ENCODE data around the gene USP34. TPM values are rescaled to one million over a fixed set of nuclear protein-coding genes. Genes with fewer than 3 reads are reported as not detected.

USP34 gene
- total RNA-seq, 4 donors from 2014 or later, result 49.5 to 129 (median 84.9) TPM

GRCh38 chr2:61187085-61187484 is 283.8 kb downstream of the USP34 start:
- intact Hi-C loops (cut with DNase I), result no loop called here
- peaks cover 12 to 100% (median 20%) of the 10 kb centered on the region in 3 donors for H3K36me3 ChIP-seq

GRCh38 chr2:61185231-61185728 is 285.6 kb downstream of the USP34 start:
- intact Hi-C loops (cut with DNase I), result no loop called here
- no peak for DNase-seq
- no peak for TF ChIP-seq POLR2A (IDR thresholded peaks at IDR 0.05)
- TF ChIP-seq CTCF (IDR thresholded peaks at IDR 0.05), result no peak
- H3K27ac ChIP-seq, result no peak overlapping the region
- no peaks in the 10 kb centered on the region for H3K9me3 ChIP-seq
- H3K36me3 ChIP-seq, result peaks cover 12 to 100% (median 20%) of the 10 kb centered on the region in 3 donors
- no peak overlapping the region for H3K4me3 ChIP-seq
- H3K27me3 ChIP-seq, result no peaks in the 10 kb centered on the region
- peaks cover 7 to 24% (median 15%) of the 10 kb centered on the region in 3 donors for H3K4me1 ChIP-seq

More at GRCh38 chr2:61187085-61187484, 283.8 kb downstream of the USP34 start:
- Histone ChIP-seq H3K27ac (no peak overlapping the region), H3K9me3 (no peaks in the 10 kb centered on the region), H3K27me3 (no peaks in the 10 kb centered on the region), H3K4me3 (no peak overlapping the region), H3K4me1 (peaks cover 0 to 6% (median 0%) of the 10 kb centered on the region in 3 donors)
- DNase-seq, result no peak
- no peak for TF ChIP-seq CTCF (IDR thresholded peaks at IDR 0.05)
- no peak for TF ChIP-seq POLR2A (IDR thresholded peaks at IDR 0.05)
- 81 to 82% methylated on average over 4 of the region's 4 CpGs for WGBS, 2 donors

DNA sequence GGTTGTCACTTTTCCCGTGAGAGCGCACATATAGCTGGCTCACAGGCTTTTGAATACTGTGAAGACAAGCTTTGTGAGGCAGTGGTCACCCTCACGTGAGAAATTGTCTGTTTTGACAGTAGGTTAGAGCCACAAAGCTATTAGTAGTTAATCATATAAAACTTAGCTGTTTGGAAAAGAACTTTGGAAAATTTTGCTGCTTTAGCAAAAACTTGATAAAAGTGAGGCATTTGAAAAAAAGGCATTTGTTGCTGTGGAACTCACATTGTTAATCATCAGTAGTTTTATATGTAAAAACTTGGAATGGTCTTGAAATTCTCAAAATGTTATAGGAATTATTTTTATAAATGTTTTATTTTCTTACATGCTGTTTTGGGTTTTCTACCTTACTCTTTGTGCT is 286.6 kb downstream of the USP34 start:
- 98 to 100% methylated on average over 3 of the region's 3 CpGs for WGBS, 2 donors
- peaks cover 18 to 34% (median 25%) of the 10 kb centered on the region in 3 donors for H3K4me1 ChIP-seq
- DNase-seq, result no peak
- intact Hi-C loops (cut with DNase I), result no loop called here
- no peak overlapping the region for H3K4me3 ChIP-seq
- H3K27ac ChIP-seq, result no peak overlapping the region
- no peaks in the 10 kb centered on the region for H3K27me3 ChIP-seq
- no peaks in the 10 kb centered on the region for H3K9me3 ChIP-seq
- peaks cover 12 to 92% (median 19%) of the 10 kb centered on the region in 3 donors for H3K36me3 ChIP-seq
- TF ChIP-seq POLR2A (IDR thresholded peaks at IDR 0.05), result no peak
- no peak for TF ChIP-seq CTCF (IDR thresholded peaks at IDR 0.05)

- TF ChIP-seq POLR2A (IDR thresholded peaks at IDR 0.05) (no peak), CTCF (IDR thresholded peaks at IDR 0.05) (no peak)
- intact Hi-C loops (cut with DNase I), result no loop called here
- Histone ChIP-seq H3K36me3 (peaks cover 12 to 88% (median 17%) of the 10 kb centered on the region in 3 donors), H3K9me3 (no peaks in the 10 kb centered on the region), H3K4me3 (no peak overlapping the region), H3K27me3 (no peaks in the 10 kb centered on the region), H3K27ac (no peak overlapping the region), H3K4me1 (peaks cover 21 to 39% (median 30%) of the 10 kb centered on the region in 3 donors)
- 95 to 100% methylated on average over 3 of the region's 3 CpGs for WGBS, 2 donors
- DNase-seq, result no peak
Observed at GRCh38 chr2:61183795-61184194, 287.1 kb downstream of the USP34 start.

GRCh38 chr2:61182059-61182383 is 288.9 kb downstream of the USP34 start:
- Histone ChIP-seq H3K27me3 (no peaks in the 10 kb centered on the region), H3K4me3 (no peak overlapping the region), H3K27ac (no peak overlapping the region), H3K9me3 (no peaks in the 10 kb centered on the region), H3K4me1 (peaks cover 29 to 49% (median 37%) of the 10 kb centered on the region in 3 donors), H3K36me3 (peaks cover 12 to 70% (median 15%) of the 10 kb centered on the region in 3 donors)
- intact Hi-C loops (cut with DNase I), result no loop called here
- TF ChIP-seq POLR2A (IDR thresholded peaks at IDR 0.05) (no peak), CTCF (IDR thresholded peaks at IDR 0.05) (no peak)
- WGBS, 2 donors, result 56 to 66% methylated on average over 5 to 6 of the region's 6 CpGs
- no peak for DNase-seq

Data from esophagus squamous epithelium (tissue), 5 donors.